H1 (cell line): ENCODE data around the gene CXXC5. TPM values are rescaled to one million over a fixed set of nuclear protein-coding genes. Genes with fewer than 3 reads are reported as not detected.
A peak's percentile ranks its signal among the peaks of the same experiment; 100 is the strongest.

Experiments
- E2F6 ChIP-seq: IDR thresholded peaks from 2 replicates; pipeline ENCODE4 v1.6.1; 2012; ENCODE audit warnings: inconsistent platforms
- GABPA ChIP-seq: IDR thresholded peaks from 2 replicates; pipeline ENCODE4 v1.6.1; 2011; ENCODE audit warnings: mild to moderate bottlenecking, low read length, moderate library complexity, borderline replicate concordance; ENCODE audit not compliant: insufficient read depth
- NANOG ChIP-seq: IDR thresholded peaks from 2 replicates; pipeline ENCODE4 v1.6.1; 2011; ENCODE audit warnings: low read length, low read depth, mild to moderate bottlenecking, inconsistent platforms; ENCODE audit not compliant: insufficient read depth, poor library complexity, severe bottlenecking
- PHF8 ChIP-seq: fragments of 200-600 bp; sonication (generic); conservative IDR thresholded peaks from 2 replicates; pipeline ENCODE4 v1.7.1; 2012; ENCODE audit warnings: low read depth, mild to moderate bottlenecking, inconsistent platforms, low read length, moderate library complexity
- POLR2A ChIP-seq, 2 experiments: IDR thresholded peaks; 1 replicate in 1 of 2; 2 replicates in 1 of 2; pipeline ENCODE4 v1.6.1; 2011; ENCODE audit warnings: low read depth in 2 of 2, low read length in 2 of 2, mild to moderate bottlenecking in 2 of 2; ENCODE audit errors: control extremely low read depth in 1 of 2
- SAP30 ChIP-seq: fragments of 300-600 bp; sonication (generic); IDR thresholded peaks from 2 replicates; pipeline ENCODE4 v1.7.1; 2012; ENCODE audit warnings: low read length, moderate library complexity, mild to moderate bottlenecking, inconsistent platforms; ENCODE audit not compliant: insufficient read depth, insufficient replicate concordance
- polyA plus RNA-seq, 7 experiments: library from polyadenylated mRNA; depleted of rRNA in 3 of 7; stranded (reverse) in 5 of 7; unstranded in 2 of 7; fragments of >200 nt in 5 of 7; fragments of 200-250 nt in 2 of 7; gene quantifications; 1 replicate in 5 of 7; 2 replicates in 1 of 7; 4 replicates in 1 of 7; pipeline versions ENCODE4 v1.2.1 to v1.2.3, GENCODE V29; 2011 to 2013; ENCODE audit warnings: missing spikeins in 2 of 7, mixed read lengths in 2 of 7
- total RNA-seq: library from RNA; stranded (reverse); fragmentation: NEBNext Ultra II Directional; extraction: Animal tissue kit (Norgen Biotek cat#: 25700); gene quantifications from 2 replicates; pipeline ENCODE4 v1.2.1, GENCODE V29; 2021

CXXC5 gene
- total and polyA plus RNA-seq, 2 of the 8 experiments (the other 6 are each of a cell fraction or from before 2014, with no cell fraction given) = 61.4 to 74.0 TPM

GRCh38 chr5:139708877-139709581 is 60.9 kb downstream of the CXXC5 start (continued):
- TF ChIP-seq NANOG (no peak), SAP30 (no peak), GABPA (no peak), POLR2A (IDR thresholded peaks at IDR 0.05; ENCODE audit: control extremely low read depth in 1 of 2, low read depth in 2 of 2, low read length in 2 of 2) (no peak), PHF8 (no peak), E2F6 (0 out of 2 replicates have a peak, but pooled peaks have one; percentile 35)
